Esophagus muscularis mucosa (tissue), 4 donors: Measurements from ENCODE around the gene LMBR1L.

Experiments used
- CTCF ChIP-seq, 3 experiments: fragments of 200-600 bp in 2 of 3; fragments of 450-650 bp in 1 of 3; sonication (generic) in 2 of 3; IDR thresholded peaks; one replicate each; pipeline ENCODE4 v1.5.1; 2017 to 2019; ENCODE audit warnings: antibody characterized with exemption in 3 of 3, mild to moderate bottlenecking in 2 of 3, moderate library complexity in 1 of 3
- EP300 ChIP-seq: sonication (generic); formaldehyde crosslinking; IDR thresholded peaks from one replicate; pipeline ENCODE4 v1.6.1; 2017; ENCODE audit warnings: antibody characterized with exemption
- POLR2AphosphoS5 ChIP-seq, 2 donors: sonication (generic); formaldehyde crosslinking; IDR thresholded peaks; one replicate each; pipeline ENCODE4 v1.6.1; 2017; ENCODE audit warnings: antibody characterized with exemption in 2 of 2

DNA sequence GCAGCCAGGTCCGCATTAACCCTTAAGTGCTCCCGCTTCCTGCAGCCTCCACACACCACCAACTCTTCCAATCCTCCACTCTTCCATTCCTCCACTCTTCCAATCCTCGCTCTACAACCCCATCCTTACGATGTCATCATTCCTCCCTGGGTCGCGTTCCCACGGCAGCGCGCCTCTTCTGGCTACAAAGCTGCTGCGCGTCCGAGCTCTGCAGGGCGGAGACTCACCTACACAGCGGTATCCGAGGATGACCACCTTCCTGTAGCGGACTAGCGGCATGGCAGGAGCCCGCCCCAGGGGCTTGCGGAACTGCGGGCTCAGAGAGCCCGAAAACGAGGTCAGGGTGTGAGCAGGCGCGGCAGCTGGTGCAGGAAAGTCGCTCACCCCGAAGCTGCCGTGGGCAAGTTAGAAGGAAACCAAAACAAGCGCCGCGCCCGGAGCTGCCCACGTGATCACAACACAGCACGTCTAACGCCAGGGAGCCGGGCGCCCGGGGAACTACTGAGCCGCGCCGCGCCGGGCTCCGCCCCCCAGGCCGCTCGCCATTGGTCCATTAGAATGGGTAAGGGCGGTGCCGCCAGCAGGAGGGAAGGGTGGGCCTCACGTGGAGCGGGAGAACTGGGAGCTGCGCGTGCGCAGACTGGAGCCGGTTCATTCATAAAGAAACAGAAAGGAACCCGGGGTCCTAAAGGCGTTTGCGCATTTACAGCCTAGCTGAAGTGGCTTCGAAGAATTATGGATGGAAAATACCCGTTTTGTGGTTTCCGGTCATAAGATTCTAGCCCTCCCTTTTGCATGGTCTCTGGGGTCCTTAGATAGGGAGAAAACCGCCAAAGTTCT is 40.9 kb downstream of the LMBR1L start, which contains the start of gene RHEBL1:
- peak in 2 of 3 experiments; percentile 3 to 41 for TF ChIP-seq CTCF (IDR thresholded peaks at IDR 0.05)
- TF ChIP-seq POLR2AphosphoS5 (IDR thresholded peaks at IDR 0.05): peak; percentile 50 to 86
- no peak for TF ChIP-seq EP300
